Activated CD8-positive, alpha-beta memory T cell treated with anti-CD3 and anti-CD28 coated beads, Interleukin-2, amount 50 U/mL, for 24 hours (primary cell): ENCODE results near the gene UBFD1.
"Not testable (repeated sequence)": the region's sequence is repeated elsewhere in the genome, so short reads cannot be mapped to it uniquely, and the experiment has no call there.

Source experiments
- DNase-seq: peaks from one replicate; pipeline ENCODE4 v3.0.0-alpha.2; 2020; ENCODE audit errors: extremely low read depth

UBFD1 gene

DNA sequence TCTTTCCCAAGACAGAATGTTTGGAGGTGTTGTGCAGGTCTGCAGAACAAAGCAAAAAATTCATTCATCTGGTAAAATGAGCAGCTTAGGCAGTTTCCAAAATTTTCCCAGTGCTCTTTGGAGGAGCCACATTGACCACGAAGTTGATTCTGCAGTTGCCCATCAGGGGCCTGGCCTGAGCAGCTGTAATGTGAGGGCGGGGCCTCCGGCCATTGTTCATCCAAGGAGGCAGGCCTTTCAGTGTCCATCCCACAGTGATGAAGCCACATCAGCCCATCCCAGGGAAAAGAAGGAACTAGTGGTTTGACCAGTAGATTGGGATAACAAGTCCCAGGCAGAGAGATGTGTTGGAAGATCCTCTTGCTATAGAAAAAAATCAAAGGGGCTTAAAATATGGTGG, 10.1 kb downstream of the UBFD1 start:
- DNase-seq: no peak

DNA sequence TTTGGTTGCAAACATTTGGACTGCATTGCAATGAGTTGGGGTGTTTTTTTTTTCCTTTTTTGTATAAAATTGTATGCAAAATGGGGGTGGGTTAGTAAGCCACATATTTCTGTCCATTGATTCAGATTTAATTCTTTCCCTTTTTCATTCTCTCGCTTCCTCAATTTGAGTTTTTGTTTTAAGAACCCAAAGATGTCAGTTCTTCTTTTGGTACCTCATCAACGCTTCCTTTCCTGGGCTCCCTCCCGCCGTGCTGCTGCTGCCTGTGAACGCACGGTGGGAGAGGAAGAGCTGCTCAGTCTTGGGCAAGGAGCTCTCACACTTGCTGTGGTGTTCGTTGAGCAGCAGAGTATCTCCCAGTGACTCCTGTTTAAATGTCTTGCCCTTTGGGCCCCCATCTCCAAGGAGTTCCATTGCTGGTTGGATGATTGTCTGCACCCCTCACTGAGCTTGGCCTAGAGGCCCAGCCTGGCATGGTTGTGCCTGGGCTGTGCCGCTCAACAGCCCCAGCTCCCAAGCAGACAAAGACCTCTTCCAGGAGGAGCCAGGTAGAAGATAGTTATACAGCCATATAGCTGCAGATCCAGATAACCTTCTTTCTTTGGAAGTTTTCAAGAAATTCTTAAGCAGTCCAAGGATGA, 13.6 kb downstream of the UBFD1 start:
- no peak for DNase-seq

DNA sequence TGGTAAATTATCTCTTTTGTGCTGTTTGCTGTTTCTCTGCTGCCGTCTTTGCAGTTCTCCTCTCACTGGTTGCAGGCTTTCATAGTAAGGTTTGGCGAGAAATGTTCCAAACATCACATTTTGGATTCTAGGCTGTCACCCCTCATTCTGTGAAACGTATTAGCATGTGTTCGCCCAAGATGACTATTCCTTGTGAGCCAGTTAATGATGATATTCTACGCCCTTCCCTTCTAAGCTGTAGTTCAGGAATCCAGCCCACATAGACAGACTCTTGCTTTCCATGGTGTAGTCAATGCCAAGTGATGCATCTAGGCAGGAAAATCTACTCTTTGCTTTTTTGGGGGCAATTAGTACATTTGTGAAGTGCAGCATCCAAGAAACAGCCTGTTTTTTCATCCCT, 14.4 kb downstream of the UBFD1 start:
- no peak for DNase-seq

DNA sequence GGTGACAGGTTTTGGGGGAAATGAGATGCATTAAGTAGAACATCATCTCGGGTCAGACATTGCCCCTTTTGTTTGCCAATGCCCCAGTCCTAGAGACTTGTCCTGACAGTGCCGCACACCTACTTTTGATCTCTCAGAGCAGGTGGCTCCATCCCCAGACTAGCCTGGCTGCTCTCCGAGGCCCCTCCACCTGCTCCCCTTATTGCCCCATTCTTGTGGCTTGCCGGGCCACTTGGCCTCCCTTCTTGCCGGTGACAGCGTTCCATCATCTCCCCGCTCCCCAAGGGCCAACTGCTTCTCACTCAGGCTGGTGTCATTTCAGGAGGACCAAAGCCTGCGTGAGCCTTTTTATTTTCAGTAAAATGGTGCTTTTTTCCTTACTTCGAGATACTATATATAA, 14.9 kb downstream of the UBFD1 start:
- no peak for DNase-seq

DNA sequence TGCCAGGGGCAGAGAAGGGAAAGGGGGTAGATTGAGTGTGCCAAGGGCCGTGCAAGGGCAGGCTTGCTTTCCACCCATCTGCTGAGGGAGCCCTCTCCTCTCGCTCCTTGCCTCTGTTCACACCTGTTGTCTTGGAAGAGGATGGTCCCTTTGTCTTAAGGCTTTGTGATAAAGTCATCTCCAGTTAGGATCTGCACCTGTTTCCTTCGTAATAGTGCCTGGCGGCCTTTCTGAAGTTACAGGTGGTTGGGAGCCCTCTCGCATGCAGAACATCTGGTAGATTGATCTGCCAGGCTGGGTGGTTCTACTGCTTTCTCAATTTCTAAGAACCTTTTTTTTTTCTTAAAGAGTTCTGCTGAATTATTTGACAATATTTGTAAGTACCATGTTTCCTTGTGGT, 16.3 kb downstream of the UBFD1 start:
- no peak for DNase-seq

DNA sequence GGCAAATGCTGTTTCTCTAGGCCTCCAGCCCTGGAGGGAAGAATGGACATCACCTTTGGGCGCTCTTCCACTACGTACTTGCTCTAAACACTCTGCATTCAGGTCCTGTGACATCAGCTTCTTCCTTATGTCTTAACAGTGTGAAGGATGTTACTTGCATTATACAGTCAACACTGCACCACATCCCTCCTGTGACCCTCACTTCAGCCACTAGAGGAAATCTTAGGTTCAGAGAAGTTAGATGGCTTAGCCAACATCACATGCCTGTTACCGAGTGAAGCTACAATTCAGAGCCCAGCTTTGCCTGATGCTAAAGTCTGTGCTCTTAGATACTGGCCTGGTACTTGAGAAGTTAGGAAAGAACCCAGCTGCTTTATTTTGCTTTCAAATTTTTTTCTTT, 18.3 kb downstream of the UBFD1 start:
- no peak for DNase-seq

DNA sequence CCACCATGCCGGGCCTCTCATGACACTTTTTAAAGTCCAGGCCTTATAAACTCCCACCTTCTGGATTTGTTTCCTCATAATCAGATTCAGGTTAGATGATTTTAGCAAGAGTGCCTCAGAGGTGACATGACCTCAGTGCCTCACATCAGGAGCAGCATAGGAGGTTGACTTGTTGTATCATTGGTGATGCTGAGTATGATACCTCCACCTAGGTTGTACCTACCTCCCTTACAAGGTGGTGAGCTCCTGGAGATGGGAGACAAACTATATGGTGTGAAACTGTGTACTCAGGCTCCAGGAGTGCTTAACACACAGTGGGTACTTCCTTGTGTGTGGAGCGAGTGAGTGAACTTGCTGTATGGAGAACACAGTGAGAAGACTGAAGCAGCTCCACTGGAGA, 20.0 kb downstream of the UBFD1 start:
- no peak for DNase-seq

DNA sequence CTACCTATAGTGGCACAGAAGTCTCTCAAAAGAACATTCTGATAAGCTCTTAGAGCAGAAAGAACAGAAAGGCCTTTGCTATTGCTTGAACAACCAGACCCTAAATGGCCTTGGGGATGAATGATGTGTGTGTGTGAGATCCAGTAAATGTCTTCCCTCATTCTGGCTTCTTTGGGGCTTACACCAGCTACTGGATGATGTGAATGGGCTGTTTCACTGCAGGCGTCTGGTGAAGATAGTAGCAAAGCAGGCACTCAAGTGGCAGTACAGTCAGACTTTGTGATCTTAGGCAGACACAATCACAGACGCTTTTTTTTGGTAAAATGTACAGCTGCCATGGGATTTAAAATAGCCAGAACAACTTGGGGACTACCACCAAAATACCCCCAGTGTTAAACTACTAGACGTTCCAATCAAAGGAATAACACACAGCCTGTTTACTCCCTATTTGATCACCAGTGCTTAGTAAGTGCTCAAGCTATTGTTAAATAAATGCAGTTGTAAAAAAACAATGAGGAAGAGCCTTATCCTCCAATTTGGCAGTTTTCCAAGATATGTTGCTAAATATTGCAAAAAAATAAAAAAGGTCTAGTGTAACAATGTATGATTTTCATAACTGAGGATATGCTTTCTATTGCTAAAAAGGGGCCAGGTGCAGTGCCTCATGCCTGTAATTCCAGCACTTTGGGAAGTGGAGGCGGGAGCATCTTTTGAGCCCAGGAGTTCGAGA, 20.7 kb downstream of the UBFD1 start:
- DNase-seq: no peak

DNA sequence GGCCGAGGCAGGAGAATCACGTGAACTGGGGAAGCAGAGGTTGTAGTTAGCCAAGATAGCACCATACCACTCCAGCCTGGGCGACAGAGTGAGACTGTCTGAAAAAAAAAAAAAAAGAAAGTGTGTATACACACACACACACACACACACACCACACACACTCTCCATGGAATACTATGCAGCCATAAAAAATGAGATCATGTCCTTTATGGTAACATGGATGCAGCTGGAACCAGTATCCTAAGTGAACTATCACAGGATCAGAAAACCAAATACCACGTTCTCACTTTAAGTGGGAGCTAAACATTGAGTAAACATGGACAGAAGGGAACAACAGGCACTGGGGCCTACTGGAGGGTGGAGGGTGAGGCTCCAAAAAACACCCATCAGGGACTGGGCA, 21.8 kb downstream of the UBFD1 start:
- no peak for DNase-seq

DNA sequence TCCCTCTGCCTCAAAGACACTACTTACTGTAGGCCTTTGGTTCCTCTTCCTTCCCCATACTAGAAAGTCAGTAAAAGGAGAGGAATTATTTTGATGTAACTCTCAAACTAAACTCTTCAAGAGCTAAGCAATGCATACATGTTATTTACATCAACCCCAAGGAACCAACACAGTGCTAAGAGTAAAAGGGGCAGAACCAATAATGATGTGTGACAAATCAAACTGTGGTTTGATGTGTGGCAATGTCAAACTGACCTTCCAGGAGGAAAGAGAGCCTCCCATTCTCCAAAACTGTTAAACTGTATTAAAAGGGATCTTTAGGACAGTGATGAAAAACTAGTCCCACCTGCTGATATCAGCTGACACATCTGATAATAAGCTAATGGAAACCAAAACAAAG, 22.9 kb downstream of the UBFD1 start:
- no peak for DNase-seq

DNA sequence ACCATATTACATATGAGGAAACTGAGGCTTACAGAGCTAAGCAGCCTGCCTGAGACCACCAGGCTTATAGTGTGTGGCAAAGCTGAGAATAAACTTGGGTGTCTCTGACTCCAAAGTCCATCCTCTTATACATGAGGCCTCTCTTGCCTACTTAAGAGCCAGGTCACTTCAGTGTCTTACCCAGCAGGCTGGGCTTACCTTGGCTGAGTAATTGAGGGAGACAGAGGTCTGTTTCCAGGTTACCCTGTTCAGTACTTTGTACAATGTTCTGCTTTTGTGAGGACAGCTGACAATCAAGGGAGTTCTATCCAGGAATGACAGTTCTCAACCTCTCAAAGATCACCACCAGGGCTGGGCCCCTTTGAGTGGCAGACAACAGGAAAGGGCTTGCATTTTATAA, 24.2 kb downstream of the UBFD1 start:
- DNase-seq: no peak

DNA sequence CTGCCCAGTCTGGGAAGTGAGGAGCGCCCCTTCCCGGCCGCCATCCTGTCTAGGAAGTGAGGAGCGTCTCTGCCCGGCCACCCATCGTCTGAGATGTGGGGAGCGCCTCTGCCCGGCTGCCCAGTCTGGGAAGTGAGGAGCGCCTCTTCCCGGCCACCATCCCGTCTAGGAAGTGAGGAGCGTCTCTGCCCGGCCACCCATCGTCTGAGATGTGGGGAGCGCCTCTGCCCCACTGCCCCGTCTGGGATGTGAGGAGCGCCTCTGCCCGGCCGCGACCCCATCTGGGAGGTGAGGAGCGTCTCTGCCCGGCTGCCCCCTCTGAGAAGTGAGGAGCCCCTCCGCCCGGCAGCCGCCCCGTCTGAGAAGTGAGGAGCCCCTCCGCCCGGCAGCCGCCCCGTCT, 25.7 kb downstream of the UBFD1 start:
- DNase-seq: not testable (repeated sequence)

DNA sequence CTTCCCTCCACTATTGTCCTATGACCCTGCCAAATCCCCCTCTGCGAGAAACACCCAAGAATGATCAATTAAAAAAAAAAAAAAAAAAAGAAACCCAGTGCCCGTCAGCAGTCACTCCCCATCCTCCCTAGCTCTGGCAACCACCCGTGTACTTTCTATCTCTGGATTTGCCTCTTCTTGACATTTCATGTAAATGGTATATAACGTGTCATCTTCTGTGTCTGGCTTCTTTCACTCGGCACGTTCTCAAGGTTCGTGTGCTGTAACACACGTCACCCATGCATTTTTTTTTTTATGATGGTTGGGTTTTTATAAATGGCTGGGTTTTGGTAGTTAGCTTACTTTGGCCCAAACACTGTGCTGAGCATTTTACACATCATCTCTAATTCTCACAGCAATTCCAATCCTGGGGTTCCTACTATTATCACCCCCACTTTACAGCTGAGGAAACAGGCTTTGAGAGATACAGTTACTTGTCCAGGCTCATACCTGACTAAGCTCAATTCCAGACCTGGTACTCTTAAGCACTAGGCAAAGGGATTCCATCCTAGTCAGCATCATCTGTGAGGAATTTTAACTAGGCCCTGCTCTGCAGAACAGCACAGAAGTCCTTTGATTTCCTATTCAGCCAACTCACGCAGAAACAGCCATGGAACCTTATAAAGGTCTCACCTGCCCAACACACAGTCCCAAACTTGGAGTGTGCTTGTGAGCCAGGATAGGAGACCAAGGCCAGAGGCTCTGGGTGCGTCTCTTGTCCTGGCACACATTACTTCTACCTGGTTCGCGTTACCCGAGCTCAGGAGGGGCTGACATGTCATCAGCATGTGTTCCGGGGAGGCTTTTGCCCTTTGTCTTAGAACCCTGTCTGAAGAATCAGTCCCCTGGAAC, 26.9 kb downstream of the UBFD1 start:
- no peak for DNase-seq

DNA sequence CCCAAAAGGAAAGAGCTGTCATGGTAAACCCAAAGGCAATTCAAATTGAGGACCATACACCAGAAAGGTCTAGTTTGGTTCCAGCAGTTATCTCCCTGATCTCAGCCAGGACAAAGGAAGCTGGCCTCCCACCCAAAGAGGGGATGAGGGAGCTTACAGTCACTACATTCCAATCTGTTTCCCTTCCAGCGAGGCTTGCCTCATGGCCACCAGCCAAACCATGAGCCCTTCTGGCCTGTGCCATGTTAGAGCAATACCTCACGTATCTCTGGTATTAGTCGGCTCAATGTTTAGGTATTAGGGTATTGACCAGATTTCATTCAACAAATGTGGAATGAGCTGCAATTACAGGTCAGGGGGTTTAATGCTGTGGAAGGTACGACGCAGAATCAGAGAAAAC, 30.2 kb downstream of the UBFD1 start:
- DNase-seq: no peak

DNA sequence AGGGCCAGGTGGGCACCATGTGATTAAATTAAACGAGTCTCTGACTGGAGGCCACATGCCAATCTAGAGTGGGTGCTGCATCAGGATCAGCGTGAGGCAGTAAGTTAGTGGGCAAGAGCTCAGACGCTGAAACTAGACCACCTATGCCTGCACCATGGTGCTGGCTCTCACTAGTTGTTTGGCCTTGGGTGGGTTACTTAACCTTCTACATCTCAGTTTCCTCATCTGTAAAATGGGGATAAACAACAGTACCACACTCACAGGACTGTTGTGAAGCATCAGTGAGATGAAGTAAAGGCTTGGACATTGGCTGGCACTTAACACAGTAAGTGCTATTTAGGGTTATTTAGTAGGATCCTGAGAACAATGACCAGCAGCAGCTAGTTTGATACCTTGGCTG, 32.7 kb downstream of the UBFD1 start:
- no peak for DNase-seq

DNA sequence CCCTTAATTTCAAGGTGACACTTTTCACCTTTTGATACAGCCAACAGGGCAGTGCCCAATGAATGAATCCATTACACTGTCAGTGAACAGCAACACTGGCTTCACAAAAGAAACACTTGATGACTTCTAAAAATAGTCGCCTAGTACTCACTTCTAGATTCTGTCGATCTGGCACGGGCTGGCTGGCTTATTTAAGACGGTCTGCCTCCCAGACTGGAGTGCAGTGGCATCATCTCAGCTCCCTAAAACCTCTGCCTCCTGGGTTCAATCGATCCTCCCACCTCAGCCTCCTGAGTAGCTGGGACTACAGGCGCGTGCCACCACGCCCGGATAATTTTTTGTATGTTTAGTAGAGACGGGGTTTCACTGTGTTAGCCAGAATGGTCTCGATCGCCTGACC, 36.7 kb downstream of the UBFD1 start:
- DNase-seq: no peak

DNA sequence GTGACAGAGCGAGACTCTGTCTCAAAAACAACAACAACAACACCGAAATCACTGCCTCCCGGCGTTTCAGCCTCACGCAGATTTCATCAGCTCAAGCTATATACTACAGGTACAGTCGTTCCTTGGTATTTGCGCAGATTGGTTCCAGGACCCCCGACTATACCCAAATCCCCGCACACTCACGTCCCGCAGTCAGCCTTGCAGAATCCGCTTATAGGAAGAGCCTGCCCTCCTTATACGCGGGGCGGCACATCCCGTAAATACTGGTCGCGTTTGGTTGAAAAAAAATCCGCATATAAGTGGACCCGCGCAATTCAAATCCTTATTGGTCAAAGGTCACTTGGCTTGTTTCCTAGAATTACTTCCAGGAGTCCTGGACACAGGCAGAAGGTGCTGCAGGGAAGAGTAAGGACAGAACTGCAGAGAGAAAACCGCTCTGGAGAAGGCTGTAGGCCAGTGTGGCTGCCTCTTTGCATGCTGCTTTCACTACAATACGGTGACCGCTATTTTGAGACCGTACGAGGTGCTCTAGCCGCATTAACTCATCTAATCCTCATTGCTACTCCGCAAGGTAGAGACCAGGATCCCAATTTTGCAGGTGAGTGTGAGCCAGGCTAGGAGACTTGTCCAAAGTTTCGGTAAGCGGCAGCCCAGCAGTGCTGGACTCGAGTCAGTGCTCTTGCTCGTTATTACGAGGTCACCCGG, 37.9 kb downstream of the UBFD1 start:
- DNase-seq: no peak

DNA sequence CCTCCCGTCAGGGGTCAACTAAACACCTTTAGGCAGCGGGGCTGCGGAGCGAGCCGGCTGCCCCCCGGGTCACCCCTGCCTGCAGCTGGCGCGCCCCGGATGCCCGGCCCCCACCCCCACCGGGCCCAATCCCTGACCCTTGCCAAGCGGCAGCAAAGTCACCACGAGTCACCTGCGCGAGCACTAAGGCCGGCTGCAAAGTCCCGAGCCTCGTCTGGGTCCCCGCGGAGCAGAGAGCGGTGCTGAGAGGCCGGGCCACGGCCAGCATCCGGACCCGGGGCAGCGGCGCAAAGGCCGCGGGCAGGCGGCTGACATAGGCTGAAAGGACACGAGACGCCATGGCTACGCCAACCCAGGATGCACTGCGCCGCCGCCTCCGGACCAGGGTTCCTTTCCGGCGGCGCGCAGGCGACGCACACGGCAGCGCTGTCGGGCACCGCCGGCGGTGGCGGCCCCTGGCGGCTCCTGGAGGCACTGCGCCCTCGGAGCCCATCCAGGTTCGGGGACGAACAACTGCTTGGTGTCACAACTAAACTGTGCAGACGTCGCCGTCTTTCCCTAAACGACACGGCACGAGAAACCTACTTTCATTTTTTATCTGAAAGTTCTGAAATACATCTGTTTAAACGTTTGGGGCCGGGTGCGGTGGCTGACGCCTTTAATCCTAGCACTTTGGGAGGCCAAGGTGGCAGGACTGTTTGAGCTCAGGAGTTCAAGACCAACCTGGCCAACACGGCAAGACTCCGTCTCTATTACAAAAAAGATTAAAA, 38.6 kb downstream of the UBFD1 start, which contains the start of gene NDUFAB1:
NDUFAB1 (minus strand) TSS at position 366 of the 770 bp plus-strand sequence; CDS start at position 340, 26 bp downstream.
- peak; percentile 75 for DNase-seq

DNA sequence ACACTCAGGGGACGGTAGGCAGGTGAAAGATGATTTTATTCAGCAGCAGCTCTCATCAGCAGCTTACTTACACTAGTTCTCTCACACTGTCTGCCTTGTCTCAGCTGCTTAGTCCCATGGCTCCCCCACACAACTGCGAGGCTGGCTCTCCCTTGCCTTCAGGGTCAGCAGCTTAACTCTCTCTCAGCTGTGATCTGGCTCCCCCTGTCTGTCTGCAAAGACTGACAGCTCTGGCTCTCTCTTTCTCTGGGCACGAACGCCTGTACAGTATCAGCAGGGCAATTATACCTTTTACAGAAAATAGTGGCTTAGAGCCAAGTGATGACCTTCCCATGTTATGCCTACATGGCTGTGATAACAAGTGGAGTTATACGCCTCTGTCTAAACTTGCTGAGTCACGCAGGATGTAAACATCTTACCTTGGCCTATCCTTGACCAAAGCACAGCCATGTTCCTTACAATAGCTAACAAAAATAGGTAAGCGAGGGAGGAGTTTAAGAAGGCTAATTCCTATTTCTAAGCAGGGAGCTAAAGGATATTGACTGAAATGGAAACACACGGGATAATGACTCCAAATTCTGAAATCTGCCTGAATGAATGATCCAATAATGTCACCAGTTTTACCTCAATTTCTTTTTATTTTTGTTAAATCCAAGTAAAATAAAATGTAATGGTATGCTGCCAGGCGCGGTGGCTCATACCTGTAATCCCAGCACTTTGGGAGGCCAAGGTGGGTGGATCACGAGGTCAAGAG, 39.7 kb downstream of the UBFD1 start:
- DNase-seq: no peak

DNA sequence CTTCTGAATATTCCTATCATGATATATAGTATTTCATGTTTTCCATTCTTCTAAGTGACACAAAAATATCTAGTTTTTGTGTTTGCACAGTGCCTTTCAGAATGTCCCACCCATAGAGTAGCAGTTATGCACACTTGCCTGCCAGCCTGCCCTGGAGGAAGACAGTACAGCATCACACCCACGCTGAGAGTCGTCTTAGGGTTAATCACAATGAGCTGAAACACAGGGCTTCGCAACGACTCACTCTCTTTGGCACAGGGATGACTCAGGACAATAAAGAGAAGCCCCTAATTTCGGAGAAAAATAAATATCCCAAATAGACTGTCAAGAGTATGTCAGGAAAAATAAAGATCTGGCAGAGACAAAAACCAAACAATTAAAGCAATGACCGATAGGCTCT, 50.2 kb downstream of the UBFD1 start:
- no peak for DNase-seq

DNA sequence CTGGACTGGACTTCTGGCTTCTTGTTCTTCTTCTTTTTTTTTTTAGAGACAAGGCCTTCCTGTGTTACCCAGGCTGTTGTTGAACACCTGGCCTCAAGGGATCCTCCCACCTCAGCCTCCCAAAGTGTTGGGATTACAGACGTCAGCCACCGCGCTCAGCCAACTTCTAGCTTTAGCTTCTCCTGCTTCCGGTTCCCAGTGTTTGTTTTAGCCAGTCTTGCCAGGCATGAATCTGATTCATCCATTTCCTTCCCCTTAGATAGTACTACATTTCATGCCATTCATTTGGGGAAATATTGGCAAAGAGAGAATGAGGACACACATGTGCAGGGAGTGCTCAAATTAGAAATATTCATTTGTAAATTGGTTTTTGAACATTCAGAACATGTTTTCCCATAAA, 50.7 kb downstream of the UBFD1 start:
- DNase-seq: no peak
